MM.1S (cell line): ENCODE results near the gene LRRC10B.

ENCODE experiments used
- DNase-seq: peaks from one replicate; pipeline ENCODE4 v3.0.0-alpha.2; 2015
- H2AFZ ChIP-seq: fragments of 300-600 bp; sonication (generic); 2 replicates; pipeline ENCODE4 v1.6.0; 2016; ENCODE audit warnings: antibody characterized with exemption, low read length
- H3F3A ChIP-seq: fragments of 300-600 bp; sonication (generic); 2 replicates; pipeline ENCODE4 v1.6.1; 2016; ENCODE audit warnings: mild to moderate bottlenecking, antibody characterized with exemption, low read length, moderate library complexity, mixed read lengths; ENCODE audit not compliant: insufficient read depth
- H3K27ac ChIP-seq: fragments of 300-600 bp; sonication (generic); 2 replicates; pipeline ENCODE4 v1.5.1; 2016; ENCODE audit warnings: mild to moderate bottlenecking, low read length
- H3K27me3 ChIP-seq: fragments of 300-600 bp; sonication (generic); replicated peaks from 2 replicates; pipeline ENCODE4 v1.6.0; 2016; ENCODE audit warnings: low read length; ENCODE audit not compliant: insufficient read depth
- H3K36me3 ChIP-seq: fragments of 300-600 bp; sonication (generic); replicated peaks from 2 replicates; pipeline ENCODE4 v1.6.1; 2016; ENCODE audit warnings: mild to moderate bottlenecking, low read length, mixed read lengths; ENCODE audit not compliant: insufficient read depth
- H3K4me1 ChIP-seq: fragments of 300-600 bp; sonication (generic); 2 replicates; pipeline ENCODE4 v1.6.1; 2016; ENCODE audit warnings: low read length, mixed read lengths
- H3K4me2 ChIP-seq: fragments of 300-600 bp; sonication (generic); 2 replicates; pipeline ENCODE4 v1.6.0; 2016; ENCODE audit warnings: low read depth, low read length
- H3K4me3 ChIP-seq: fragments of 300-600 bp; sonication (generic); 2 replicates; pipeline ENCODE4 v1.5.1; 2016; ENCODE audit warnings: low read length, mixed read lengths
- H3K79me2 ChIP-seq: fragments of 300-600 bp; sonication (generic); 2 replicates; pipeline ENCODE4 v1.6.1; 2016; ENCODE audit warnings: mixed run types, low read length, mixed read lengths
- H3K9ac ChIP-seq: fragments of 300-600 bp; sonication (generic); 2 replicates; pipeline ENCODE4 v1.6.1; 2016; ENCODE audit warnings: low read length, mixed read lengths
- H3K9me2 ChIP-seq: fragments of 300-600 bp; sonication (generic); replicated peaks from 2 replicates; pipeline ENCODE4 v1.6.1; 2016; ENCODE audit warnings: mild to moderate bottlenecking, low read length, mixed read lengths; ENCODE audit not compliant: insufficient read depth
- H3K9me3 ChIP-seq: fragments of 300-600 bp; sonication (generic); replicated peaks from 2 replicates; pipeline ENCODE4 v1.6.1; 2016; ENCODE audit warnings: mild to moderate bottlenecking, low read length, mixed read lengths; ENCODE audit not compliant: insufficient read depth
- H4K20me1 ChIP-seq: fragments of 300-600 bp; sonication (generic); 2 replicates; pipeline ENCODE4 v1.6.1; 2016; ENCODE audit warnings: mild to moderate bottlenecking, low read length, moderate library complexity, mixed read lengths; ENCODE audit not compliant: insufficient read depth
- CTCF ChIP-seq: fragments of 300-600 bp; sonication (generic); IDR thresholded peaks from 2 replicates; pipeline ENCODE4 v1.5.1; 2016; ENCODE audit warnings: antibody characterized with exemption, low read length, mixed read lengths
- EZH2 ChIP-seq: fragments of 300-600 bp; sonication (generic); optimal IDR thresholded peaks from 2 replicates; pipeline ENCODE3; 2017; ENCODE audit warnings: low read depth, mild to moderate bottlenecking, antibody characterized with exemption, low read length, mixed read lengths
- EZH2phosphoT487 ChIP-seq: fragments of 300-600 bp; sonication (generic); IDR thresholded peaks from 2 replicates; pipeline ENCODE4 v1.6.1; 2018; ENCODE audit warnings: antibody characterized with exemption, low read length

The LRRC10B gene

GRCh38 chr11:61495801-61496601 is 12.5 kb upstream of the LRRC10B start:
- H3K27me3 ChIP-seq, result peaks cover 20% of the 10 kb centered on the region
- TF ChIP-seq EZH2phosphoT487, result no peak
- TF ChIP-seq EZH2, result no peak
- no peak for TF ChIP-seq CTCF
- H3K4me2 ChIP-seq, result no peak overlapping the region
- no peak overlapping the region for H3K27ac ChIP-seq
- no peaks in the 10 kb centered on the region for H3K79me2 ChIP-seq
- H3K9ac ChIP-seq, result no peak overlapping the region
- no peaks in the 10 kb centered on the region for H3F3A ChIP-seq
- H3K36me3 ChIP-seq, result no peaks in the 10 kb centered on the region
- H3K9me2 ChIP-seq, result no peaks in the 10 kb centered on the region
- 0 out of 2 replicates have a peak, but pooled peaks cover 2% of the 10 kb centered on the region for H3K9me3 ChIP-seq
- no peaks in the 10 kb centered on the region for H4K20me1 ChIP-seq
- H2AFZ ChIP-seq, result no peak overlapping the region
- H3K4me3 ChIP-seq, result no peak overlapping the region
- no peaks in the 10 kb centered on the region for H3K4me1 ChIP-seq
- DNase-seq, result no peak

GRCh38 chr11:61496602-61497400 is 11.7 kb upstream of the LRRC10B start:
- Histone ChIP-seq H3K4me1 (no peaks in the 10 kb centered on the region), H3K9ac (no peak overlapping the region), H3K36me3 (no peaks in the 10 kb centered on the region), H4K20me1 (no peaks in the 10 kb centered on the region), H3K4me3 (no peak overlapping the region), H3K9me3 (0 out of 2 replicates have a peak, but pooled peaks cover 2% of the 10 kb centered on the region), H2AFZ (no peak overlapping the region), H3K27ac (no peak overlapping the region), H3K79me2 (no peaks in the 10 kb centered on the region), H3K9me2 (no peaks in the 10 kb centered on the region), H3K4me2 (no peak overlapping the region), H3K27me3 (peaks cover 15% of the 10 kb centered on the region; the same call in 1 of the 2 replicates), H3F3A (no peaks in the 10 kb centered on the region)
- no peak for TF ChIP-seq EZH2
- no peak for DNase-seq

GRCh38 chr11:61497473-61497872 is 11.1 kb upstream of the LRRC10B start:
- H3K4me2 ChIP-seq, result no peak overlapping the region
- no peaks in the 10 kb centered on the region for H3F3A ChIP-seq
- no peak overlapping the region for H2AFZ ChIP-seq

More at GRCh38 chr11:61497473-61497872, 11.1 kb upstream of the LRRC10B start:
- H3K27ac ChIP-seq, result no peak overlapping the region
- no peaks in the 10 kb centered on the region for H4K20me1 ChIP-seq
- no peak overlapping the region for H3K9ac ChIP-seq
- no peaks in the 10 kb centered on the region for H3K36me3 ChIP-seq
- DNase-seq, result no peak
- H3K79me2 ChIP-seq, result no peaks in the 10 kb centered on the region
- 0 out of 2 replicates have a peak, but pooled peaks cover 2% of the 10 kb centered on the region for H3K9me3 ChIP-seq
- no peaks in the 10 kb centered on the region for H3K9me2 ChIP-seq
- TF ChIP-seq EZH2, result no peak
- no peak for TF ChIP-seq CTCF
- TF ChIP-seq EZH2phosphoT487, result no peak
- H3K27me3 ChIP-seq, result peaks cover 15% of the 10 kb centered on the region; the same call in 1 of the 2 replicates
- no peak overlapping the region for H3K4me3 ChIP-seq
- no peaks in the 10 kb centered on the region for H3K4me1 ChIP-seq
